A673 (cell line): ENCODE data around the gene PSMD8. TPM values are rescaled to one million over a fixed set of nuclear protein-coding genes. Genes with fewer than 3 reads are reported as not detected.

Experiments used
- BruUV-seq: library from RNA; stranded (reverse); fragments of 400-500 nt; replicated peaks from 2 replicates; lab custom pipeline; 2021; lab: Mats Ljungman, UMichigan
- CTCF ChIA-PET: fragments of 300-600 bp; sonication (Branson Sonifier 250); formaldehyde crosslinking; loops from one replicate; lab custom pipeline; 2022; ENCODE audit warnings: antibody characterized with exemption; lab: Charles Lee
- POLR2A ChIA-PET: fragments of 300-600 bp; sonication (Branson Sonifier 250); formaldehyde crosslinking; loops from one replicate; lab custom pipeline; 2022; ENCODE audit warnings: antibody characterized with exemption; ENCODE audit not compliant: low non-redundant PET; lab: Charles Lee
- DNase-seq: peaks from one replicate; pipeline ENCODE4 v3.0.0-alpha.2; 2015; ENCODE audit warnings: low spot score
- H3K27ac ChIP-seq: fragments of 200-600 bp; sonication (generic); 2 replicates; pipeline ENCODE4 v1.5.1; 2016; ENCODE audit warnings: mixed run types, low read depth, mild to moderate bottlenecking, mixed read lengths, antibody characterized with exemption, low read length; ENCODE audit not compliant: poor library complexity, severe bottlenecking
- H3K27me3 ChIP-seq: fragments of 200-600 bp; sonication (generic); replicated peaks from 2 replicates; pipeline ENCODE4 v1.6.1; 2017; ENCODE audit warnings: mixed run types, low read depth, mild to moderate bottlenecking, mixed read lengths, antibody characterized with exemption, low read length; ENCODE audit not compliant: insufficient read depth, poor library complexity
- H3K36me3 ChIP-seq: fragments of 200-600 bp; sonication (generic); 2 replicates; pipeline ENCODE4 v1.6.1; 2016; ENCODE audit warnings: mixed run types, mild to moderate bottlenecking, mixed read lengths, antibody characterized with exemption, low read length; ENCODE audit not compliant: insufficient read depth, poor library complexity, severe bottlenecking
- H3K4me1 ChIP-seq: fragments of 200-600 bp; sonication (generic); 2 replicates; pipeline ENCODE4 v1.6.1; 2017; ENCODE audit warnings: mixed run types, mild to moderate bottlenecking, mixed read lengths, antibody characterized with exemption, low read length; ENCODE audit not compliant: insufficient read depth, poor library complexity, severe bottlenecking
- H3K4me3 ChIP-seq: fragments of 200-600 bp; sonication (generic); 2 replicates; pipeline ENCODE4 v1.5.1; 2016; ENCODE audit warnings: low read depth, mixed run types, mild to moderate bottlenecking, mixed read lengths, low read length; ENCODE audit not compliant: poor library complexity, severe bottlenecking
- H3K9me3 ChIP-seq: fragments of 200-600 bp; sonication (generic); 2 replicates; pipeline ENCODE4 v1.6.1; 2016; ENCODE audit warnings: mixed run types, low read depth, mild to moderate bottlenecking, mixed read lengths, antibody characterized with exemption, low read length; ENCODE audit not compliant: poor library complexity, severe bottlenecking
- EZH2 ChIP-seq: fragments of 200-600 bp; sonication (generic); IDR thresholded peaks from 2 replicates; pipeline ENCODE4 v1.6.1; 2017; ENCODE audit warnings: borderline replicate concordance, low read depth, mild to moderate bottlenecking, mixed read lengths, antibody characterized with exemption, low read length; ENCODE audit not compliant: poor library complexity, severe bottlenecking
- intact Hi-C: fragments of 100-400 bp; cut with micrococcal nuclease; formaldehyde crosslinking; loops from one replicate; pipeline ENCODE4 v1.10.0; 2022; ENCODE audit not compliant: unreplicated experiment
- total RNA-seq: library from RNA; stranded (reverse); gene quantifications from 2 replicates; pipeline ENCODE4 v1.2.3, GENCODE V29; 2021
- TF ChIP-seq, protein P1 (sequence below): fragments of 300-800, 200-600 bp; sonication (generic); conservative IDR thresholded peaks from 2 replicates; pipeline ENCODE4 v1.5.1; 2017; ENCODE audit warnings: low read depth, mild to moderate bottlenecking, antibody characterized with exemption, low read length, moderate library complexity, mixed read lengths

The PSMD8 gene
- total RNA-seq, 1 experiment from 2014 or later: 321 TPM

DNA sequence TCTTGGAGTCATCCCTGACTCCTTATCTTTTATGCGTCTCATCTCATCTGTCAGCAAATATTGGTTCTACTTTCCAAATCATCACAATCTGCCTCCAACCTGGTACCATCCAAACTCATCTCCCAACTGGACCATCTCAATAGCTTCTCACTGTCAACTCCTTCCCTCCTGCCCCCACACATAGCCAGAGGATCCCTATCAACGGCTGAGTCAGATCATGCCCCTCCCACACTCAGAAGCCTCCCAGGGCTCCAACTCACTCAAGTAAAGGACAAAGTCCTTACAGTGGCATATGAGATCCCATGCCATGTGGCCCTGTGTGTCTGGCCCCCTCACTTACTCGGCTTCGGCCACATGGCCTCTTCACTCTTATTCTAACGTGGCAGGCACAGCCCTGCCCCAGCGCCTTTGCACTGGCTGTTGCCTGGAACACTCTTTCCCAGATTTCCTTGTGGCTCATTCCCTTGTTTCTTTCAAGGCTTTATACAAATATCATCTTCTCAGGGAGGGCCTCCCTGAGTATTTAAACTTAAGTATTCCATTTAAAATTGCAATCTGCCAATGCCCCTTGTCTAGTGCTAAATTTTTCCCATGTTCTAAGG lies 18.4 kb downstream of the PSMD8 start:
- Histone ChIP-seq H3K4me3 (no peak overlapping the region), H3K27me3 (no peaks in the 10 kb centered on the region), H3K27ac (no peak overlapping the region), H3K9me3 (no peaks in the 10 kb centered on the region), H3K36me3 (no peaks in the 10 kb centered on the region), H3K4me1 (peaks cover 6% of the 10 kb centered on the region)
- intact Hi-C loops: no loop called here
- no TSS peak for BruUV-seq
- no peak for DNase-seq
- POLR2A ChIA-PET: no interaction called here
- CTCF ChIA-PET: interaction anchor here (0.5 kb wide), 1 partner anchor 840 kb away, joined by 4 read pairs; no protein-coding TSS in a partner anchor
- no peak for TF ChIP-seq EZH2
- TF ChIP-seq, protein P1, sequence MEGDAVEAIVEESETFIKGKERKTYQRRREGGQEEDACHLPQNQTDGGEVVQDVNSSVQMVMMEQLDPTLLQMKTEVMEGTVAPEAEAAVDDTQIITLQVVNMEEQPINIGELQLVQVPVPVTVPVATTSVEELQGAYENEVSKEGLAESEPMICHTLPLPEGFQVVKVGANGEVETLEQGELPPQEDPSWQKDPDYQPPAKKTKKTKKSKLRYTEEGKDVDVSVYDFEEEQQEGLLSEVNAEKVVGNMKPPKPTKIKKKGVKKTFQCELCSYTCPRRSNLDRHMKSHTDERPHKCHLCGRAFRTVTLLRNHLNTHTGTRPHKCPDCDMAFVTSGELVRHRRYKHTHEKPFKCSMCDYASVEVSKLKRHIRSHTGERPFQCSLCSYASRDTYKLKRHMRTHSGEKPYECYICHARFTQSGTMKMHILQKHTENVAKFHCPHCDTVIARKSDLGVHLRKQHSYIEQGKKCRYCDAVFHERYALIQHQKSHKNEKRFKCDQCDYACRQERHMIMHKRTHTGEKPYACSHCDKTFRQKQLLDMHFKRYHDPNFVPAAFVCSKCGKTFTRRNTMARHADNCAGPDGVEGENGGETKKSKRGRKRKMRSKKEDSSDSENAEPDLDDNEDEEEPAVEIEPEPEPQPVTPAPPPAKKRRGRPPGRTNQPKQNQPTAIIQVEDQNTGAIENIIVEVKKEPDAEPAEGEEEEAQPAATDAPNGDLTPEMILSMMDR: no peak

DNA sequence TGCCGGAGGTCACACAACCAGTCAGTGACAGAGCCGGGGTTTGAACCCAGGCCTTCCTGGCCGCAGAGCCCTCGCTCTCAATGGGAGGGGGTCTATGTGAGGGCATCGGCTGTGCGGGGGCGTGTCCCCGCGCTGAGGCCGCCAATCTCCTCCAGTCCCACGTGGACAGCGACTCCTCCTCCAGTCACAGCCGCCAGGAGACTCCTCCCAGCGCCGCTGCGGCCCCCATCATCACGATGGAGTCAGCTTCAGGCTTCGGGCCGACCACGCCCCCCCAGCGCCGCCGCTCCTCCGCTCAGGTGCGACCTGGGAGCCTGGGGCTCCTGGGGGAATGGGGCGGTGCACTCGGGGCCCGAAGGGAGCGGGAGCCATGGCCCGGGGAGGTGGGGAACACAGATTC lies 20.1 kb downstream of the PSMD8 start:
- POLR2A ChIA-PET: no interaction called here
- Histone ChIP-seq H3K9me3 (no peaks in the 10 kb centered on the region), H3K27me3 (no peaks in the 10 kb centered on the region), H3K4me3 (no peak overlapping the region), H3K36me3 (no peaks in the 10 kb centered on the region), H3K27ac (no peak overlapping the region), H3K4me1 (no peaks in the 10 kb centered on the region)
- CTCF ChIA-PET: no interaction called here
- TF ChIP-seq, protein P1: no peak
- TF ChIP-seq EZH2: no peak
- no TSS peak for BruUV-seq
- DNase-seq: peak; percentile 24
- intact Hi-C loops: no loop called here

DNA sequence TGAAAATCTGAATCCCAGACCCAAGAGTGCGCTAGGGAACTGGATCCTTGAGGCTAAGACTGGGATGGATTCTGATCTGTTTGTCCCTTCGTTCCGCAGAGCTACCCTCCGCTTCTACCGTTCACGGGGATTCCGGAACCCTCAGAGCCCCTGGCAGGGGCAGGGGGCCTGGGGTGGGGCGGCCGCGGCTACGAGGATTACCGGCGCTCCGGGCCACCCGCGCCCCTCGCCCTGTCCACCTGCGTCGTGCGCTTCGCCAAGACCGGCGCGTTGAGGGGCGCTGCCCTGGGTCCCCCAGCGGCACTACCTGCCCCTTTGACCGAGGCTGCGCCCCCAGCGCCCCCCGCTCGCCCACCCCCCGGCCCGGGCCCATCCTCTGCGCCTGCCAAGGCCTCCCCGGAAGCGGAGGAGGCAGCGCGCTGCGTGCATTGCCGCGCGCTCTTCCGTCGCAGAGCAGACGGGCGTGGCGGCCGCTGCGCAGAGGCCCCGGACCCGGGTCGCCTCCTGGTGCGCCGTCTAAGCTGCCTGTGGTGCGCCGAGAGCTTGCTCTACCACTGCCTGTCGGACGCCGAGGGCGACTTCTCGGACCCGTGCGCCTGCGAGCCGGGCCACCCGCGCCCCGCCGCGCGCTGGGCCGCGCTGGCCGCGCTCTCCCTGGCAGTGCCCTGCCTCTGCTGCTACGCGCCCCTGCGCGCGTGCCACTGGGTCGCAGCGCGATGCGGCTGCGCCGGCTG lies 21.2 kb downstream of the PSMD8 start:
- no peak for TF ChIP-seq EZH2
- TF ChIP-seq, protein P1: no peak
- no peaks in the 10 kb centered on the region for H3K9me3 ChIP-seq
- no peaks in the 10 kb centered on the region for H3K27me3 ChIP-seq
- DNase-seq: no peak
- no peaks in the 10 kb centered on the region for H3K4me1 ChIP-seq
- peak overlapping the region; percentile 12 for H3K4me3 ChIP-seq
- POLR2A ChIA-PET: interaction anchor here (0.5 kb wide), 1 partner anchor 35 kb away, joined by 7 read pairs; no protein-coding TSS in a partner anchor
- no peaks in the 10 kb centered on the region for H3K36me3 ChIP-seq
- BruUV-seq: no TSS peak
- H3K27ac ChIP-seq: no peak overlapping the region
- intact Hi-C loops: no loop called here
- CTCF ChIA-PET: no interaction called here
